ENCODE measurements around the gene TAMM41. TPM values are rescaled to one million over a fixed set of nuclear protein-coding genes. Genes with fewer than 3 reads are reported as not detected.

TAMM41 gene
- total and polyA plus RNA-seq, 5 donors from 2014 or later: 24.4 to 32.0 (median 25.7) TPM

DNA sequence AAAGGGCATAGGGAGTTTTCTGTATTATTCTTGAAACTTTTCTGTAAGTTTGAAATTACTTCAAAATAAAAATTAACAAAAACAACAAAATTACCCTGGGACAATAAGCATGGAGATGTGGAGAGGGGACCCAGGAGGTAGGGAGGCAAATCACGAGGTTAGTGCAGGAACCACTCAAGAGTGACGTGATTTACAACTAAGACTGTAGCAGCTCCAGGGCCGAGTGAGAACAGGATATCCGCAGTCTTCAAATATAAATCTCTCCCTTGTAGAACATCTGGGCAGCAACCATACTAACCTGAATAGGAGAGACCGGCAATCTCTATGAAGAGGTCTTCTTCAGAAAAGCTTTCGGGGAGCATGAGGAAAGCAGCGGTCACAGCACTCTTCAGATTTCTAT is 17.3 kb downstream of the TAMM41 start:
- Mint-ChIP-seq H3K9me3 (no peaks in the 10 kb centered on the region), H3K4me3 (peak overlapping the region in 1 of 4 donors; percentile 10), H3K36me3 (peaks cover 56% of the 10 kb centered on the region), H3K27ac (peak overlapping the region in 1 of 3 donors; percentile 44), H3K4me1 (peaks cover 0 to 2% (median 0%) of the 10 kb centered on the region in 4 donors), H3K27me3 (no peaks in the 10 kb centered on the region)
- no peak overlapping the region for H3K4me3 ChIP-seq (ENCODE audit: low read depth, low read length)
- no peaks in the 10 kb centered on the region for H3K27me3 ChIP-seq (ENCODE audit: control insufficient read depth, insufficient read depth, low read length)
- H3K9me3 ChIP-seq (ENCODE audit: control insufficient read depth in 2 of 2, low read length in 2 of 2): no peaks in the 10 kb centered on the region
- ATAC-seq (ENCODE audit: low read depth in 2 of 2): no peak
- no peak overlapping the region for H3K27ac ChIP-seq (ENCODE audit: insufficient read depth, low read length, poor library complexity, severe bottlenecking)
- DNase-seq: no peak
- H3K36me3 ChIP-seq (ENCODE audit: control insufficient read depth, insufficient read depth, low read length): peaks cover 93% of the 10 kb centered on the region
- H3K4me1 ChIP-seq (ENCODE audit: control insufficient read depth, insufficient read depth, low read length, poor library complexity, severe bottlenecking): no peaks in the 10 kb centered on the region

- H3K4me3 ChIP-seq (ENCODE audit: low read depth, low read length): no peak overlapping the region
- Mint-ChIP-seq H3K4me3 (no peak overlapping the region), H3K27me3 (no peaks in the 10 kb centered on the region), H3K4me1 (peaks cover 0 to 7% (median 0%) of the 10 kb centered on the region in 4 donors), H3K9me3 (no peaks in the 10 kb centered on the region), H3K36me3 (peaks cover 50% of the 10 kb centered on the region), H3K27ac (no peak overlapping the region)
- H3K27ac ChIP-seq (ENCODE audit: insufficient read depth, low read length, poor library complexity, severe bottlenecking): no peak overlapping the region
- peak in 1 of 3 donors; percentile 14 for DNase-seq
- H3K9me3 ChIP-seq (ENCODE audit: control insufficient read depth in 2 of 2, low read length in 2 of 2): no peaks in the 10 kb centered on the region
- peaks cover 79% of the 10 kb centered on the region for H3K36me3 ChIP-seq (ENCODE audit: control insufficient read depth, insufficient read depth, low read length)
- no peak for ATAC-seq (ENCODE audit: low read depth in 2 of 2)
- no peaks in the 10 kb centered on the region for H3K27me3 ChIP-seq (ENCODE audit: control insufficient read depth, insufficient read depth, low read length)
- no peaks in the 10 kb centered on the region for H3K4me1 ChIP-seq (ENCODE audit: control insufficient read depth, insufficient read depth, low read length, poor library complexity, severe bottlenecking)
These were observed 19.9 kb downstream of the TAMM41 start for GRCh38 chr3:11826628-11827265.

DNA sequence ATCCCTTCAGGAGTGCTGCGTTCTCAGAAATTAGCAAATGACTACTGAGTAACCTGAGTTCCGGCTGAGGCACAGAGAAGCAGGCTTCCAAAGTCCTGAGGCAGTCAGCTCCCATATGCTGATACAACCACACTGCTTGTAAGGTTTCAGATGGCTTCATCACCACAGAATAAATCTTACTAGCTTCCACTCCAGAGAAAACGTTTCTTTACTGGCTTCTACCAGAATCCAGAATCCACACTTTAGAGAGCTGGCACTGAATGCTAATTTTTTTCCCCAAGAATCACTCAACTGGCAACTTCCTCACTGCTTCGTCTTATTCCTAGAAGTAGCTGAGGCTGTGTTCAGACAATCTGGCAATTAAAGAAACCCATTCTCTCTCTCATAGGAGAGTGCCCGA is 21.4 kb downstream of the TAMM41 start:
- Histone ChIP-seq H3K27ac (ENCODE audit: insufficient read depth, low read length, poor library complexity, severe bottlenecking) (no peak overlapping the region), H3K9me3 (ENCODE audit: control insufficient read depth in 2 of 2, low read length in 2 of 2) (no peaks in the 10 kb centered on the region), H3K27me3 (ENCODE audit: control insufficient read depth, insufficient read depth, low read length) (no peaks in the 10 kb centered on the region), H3K36me3 (ENCODE audit: control insufficient read depth, insufficient read depth, low read length) (peaks cover 76% of the 10 kb centered on the region), H3K4me3 (ENCODE audit: low read depth, low read length) (no peak overlapping the region), H3K4me1 (ENCODE audit: control insufficient read depth, insufficient read depth, low read length, poor library complexity, severe bottlenecking) (no peaks in the 10 kb centered on the region)
- no peaks in the 10 kb centered on the region for H3K27me3 Mint-ChIP-seq
- ATAC-seq (ENCODE audit: low read depth in 2 of 2) (no peak), DNase-seq (no peak)
- H3K9me3 Mint-ChIP-seq: no peaks in the 10 kb centered on the region
- H3K27ac Mint-ChIP-seq: no peak overlapping the region
- H3K36me3 Mint-ChIP-seq: peaks cover 53% of the 10 kb centered on the region
- peaks cover 7 to 12% (median 9%) of the 10 kb centered on the region in 4 donors for H3K4me1 Mint-ChIP-seq
- no peak overlapping the region for H3K4me3 Mint-ChIP-seq

DNA sequence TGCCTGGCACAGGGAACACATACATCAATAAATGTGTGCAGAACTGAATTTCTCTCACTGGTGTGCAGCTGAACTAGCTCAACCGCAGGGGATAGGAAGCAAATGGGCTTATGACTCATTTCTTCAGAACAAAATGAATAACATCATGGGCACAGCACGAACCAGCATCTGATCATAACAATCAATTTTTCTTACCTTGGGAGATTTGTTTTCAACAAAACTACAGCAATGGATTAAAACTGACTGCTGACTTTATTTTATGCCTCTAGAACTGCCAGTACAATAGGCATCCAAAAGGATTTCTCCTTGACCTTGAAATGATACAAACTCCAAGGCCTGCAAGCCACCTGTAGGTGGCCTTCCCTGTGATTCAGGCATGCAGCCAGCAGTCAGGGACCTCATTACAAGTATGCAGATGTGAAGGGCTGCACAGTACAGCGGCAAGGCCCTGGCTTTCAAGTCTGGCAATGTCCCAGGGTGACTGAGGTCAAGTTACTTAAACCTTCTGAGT is 26.1 kb downstream of the TAMM41 start:
- H3K27me3 Mint-ChIP-seq: no peaks in the 10 kb centered on the region
- H3K27ac Mint-ChIP-seq: peak overlapping the region; percentile 6 to 76 (median 21)
- DNase-seq (peak in 1 of 3 donors; percentile 58), ATAC-seq (ENCODE audit: low read depth in 2 of 2) (peak; percentile 50 to 53)
- peaks cover 7 to 18% (median 12%) of the 10 kb centered on the region in 4 donors for H3K4me1 Mint-ChIP-seq
- H3K9me3 ChIP-seq (ENCODE audit: control insufficient read depth in 2 of 2, low read length in 2 of 2): no peaks in the 10 kb centered on the region
- H3K36me3 ChIP-seq (ENCODE audit: control insufficient read depth, insufficient read depth, low read length): peaks cover 66% of the 10 kb centered on the region
- no peaks in the 10 kb centered on the region for H3K4me1 ChIP-seq (ENCODE audit: control insufficient read depth, insufficient read depth, low read length, poor library complexity, severe bottlenecking)
- no peaks in the 10 kb centered on the region for H3K9me3 Mint-ChIP-seq
- no peaks in the 10 kb centered on the region for H3K27me3 ChIP-seq (ENCODE audit: control insufficient read depth, insufficient read depth, low read length)
- H3K27ac ChIP-seq (ENCODE audit: insufficient read depth, low read length, poor library complexity, severe bottlenecking): no peak overlapping the region
- H3K4me3 Mint-ChIP-seq: no peak overlapping the region
- no peak overlapping the region for H3K4me3 ChIP-seq (ENCODE audit: low read depth, low read length)
- peaks cover 50% of the 10 kb centered on the region for H3K36me3 Mint-ChIP-seq

DNA sequence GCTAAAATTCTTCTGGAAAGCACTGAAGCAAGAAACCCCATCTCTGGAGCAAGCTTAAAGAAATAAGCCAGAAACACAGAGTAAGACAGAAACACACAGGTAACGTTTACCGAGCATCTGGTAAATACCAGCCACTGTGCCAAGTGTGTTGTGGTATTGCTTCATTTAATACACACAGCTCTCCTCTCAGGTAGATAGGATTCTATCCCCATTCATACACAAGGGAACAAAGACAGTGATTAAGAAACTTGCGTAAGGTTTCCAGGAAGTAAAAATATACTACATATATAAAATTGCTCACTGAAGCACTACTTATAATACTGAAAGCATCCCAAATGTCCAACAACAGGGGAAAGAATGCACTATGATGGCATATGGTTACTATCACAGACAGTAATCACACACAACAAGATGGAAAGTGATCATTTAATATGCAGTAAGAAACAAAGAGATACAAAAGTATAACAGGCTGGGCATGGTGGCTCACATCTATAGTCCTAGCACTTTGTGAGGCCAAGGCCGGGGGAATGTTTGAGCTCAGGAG is 27.5 kb downstream of the TAMM41 start:
- Mint-ChIP-seq H3K27me3 (no peaks in the 10 kb centered on the region), H3K4me3 (no peak overlapping the region), H3K36me3 (peaks cover 53% of the 10 kb centered on the region), H3K27ac (peak overlapping the region in 1 of 3 donors; percentile 21), H3K9me3 (no peaks in the 10 kb centered on the region), H3K4me1 (peaks cover 7 to 18% (median 16%) of the 10 kb centered on the region in 4 donors)
- ATAC-seq (ENCODE audit: low read depth in 2 of 2): no peak
- no peak for DNase-seq
- no peak overlapping the region for H3K4me3 ChIP-seq (ENCODE audit: low read depth, low read length)
- no peak overlapping the region for H3K27ac ChIP-seq (ENCODE audit: insufficient read depth, low read length, poor library complexity, severe bottlenecking)
- H3K27me3 ChIP-seq (ENCODE audit: control insufficient read depth, insufficient read depth, low read length): no peaks in the 10 kb centered on the region
- H3K9me3 ChIP-seq (ENCODE audit: control insufficient read depth in 2 of 2, low read length in 2 of 2): no peaks in the 10 kb centered on the region
- H3K4me1 ChIP-seq (ENCODE audit: control insufficient read depth, insufficient read depth, low read length, poor library complexity, severe bottlenecking): no peaks in the 10 kb centered on the region
- H3K36me3 ChIP-seq (ENCODE audit: control insufficient read depth, insufficient read depth, low read length): peaks cover 67% of the 10 kb centered on the region

GRCh38 chr3:11818033-11818432 is 28.7 kb downstream of the TAMM41 start:
- Mint-ChIP-seq H3K27me3 (no peaks in the 10 kb centered on the region), H3K27ac (peak overlapping the region in 1 of 3 donors; percentile 26), H3K36me3 (peaks cover 56% of the 10 kb centered on the region), H3K4me3 (no peak overlapping the region), H3K9me3 (no peaks in the 10 kb centered on the region), H3K4me1 (peaks cover 7 to 21% (median 16%) of the 10 kb centered on the region in 4 donors)
- no peak overlapping the region for H3K4me3 ChIP-seq (ENCODE audit: low read depth, low read length)
- no peak for ATAC-seq (ENCODE audit: low read depth in 2 of 2)
- H3K4me1 ChIP-seq (ENCODE audit: control insufficient read depth, insufficient read depth, low read length, poor library complexity, severe bottlenecking): no peaks in the 10 kb centered on the region
- H3K9me3 ChIP-seq (ENCODE audit: control insufficient read depth in 2 of 2, low read length in 2 of 2): no peaks in the 10 kb centered on the region
- DNase-seq: no peak
- H3K36me3 ChIP-seq (ENCODE audit: control insufficient read depth, insufficient read depth, low read length): peaks cover 67% of the 10 kb centered on the region
- no peaks in the 10 kb centered on the region for H3K27me3 ChIP-seq (ENCODE audit: control insufficient read depth, insufficient read depth, low read length)
- no peak overlapping the region for H3K27ac ChIP-seq (ENCODE audit: insufficient read depth, low read length, poor library complexity, severe bottlenecking)

GRCh38 chr3:11815111-11815510 is 31.6 kb downstream of the TAMM41 start:
- Mint-ChIP-seq H3K9me3 (no peaks in the 10 kb centered on the region), H3K27me3 (no peaks in the 10 kb centered on the region), H3K4me3 (no peak overlapping the region), H3K36me3 (peaks cover 55% of the 10 kb centered on the region), H3K4me1 (peaks cover 0 to 14% (median 6%) of the 10 kb centered on the region in 4 donors), H3K27ac (peak overlapping the region in 1 of 3 donors; percentile 8)
- no peaks in the 10 kb centered on the region for H3K27me3 ChIP-seq (ENCODE audit: control insufficient read depth, insufficient read depth, low read length)
- no peak overlapping the region for H3K27ac ChIP-seq (ENCODE audit: insufficient read depth, low read length, poor library complexity, severe bottlenecking)
- DNase-seq: no peak
- no peak overlapping the region for H3K4me3 ChIP-seq (ENCODE audit: low read depth, low read length)
- H3K36me3 ChIP-seq (ENCODE audit: control insufficient read depth, insufficient read depth, low read length): peaks cover 63% of the 10 kb centered on the region
- no peak for ATAC-seq (ENCODE audit: low read depth in 2 of 2)
- no peaks in the 10 kb centered on the region for H3K4me1 ChIP-seq (ENCODE audit: control insufficient read depth, insufficient read depth, low read length, poor library complexity, severe bottlenecking)
- H3K9me3 ChIP-seq (ENCODE audit: control insufficient read depth in 2 of 2, low read length in 2 of 2): no peaks in the 10 kb centered on the region

- H3K36me3 Mint-ChIP-seq: peaks cover 55% of the 10 kb centered on the region
- Histone ChIP-seq H3K27me3 (ENCODE audit: control insufficient read depth, insufficient read depth, low read length) (no peaks in the 10 kb centered on the region), H3K27ac (ENCODE audit: insufficient read depth, low read length, poor library complexity, severe bottlenecking) (no peak overlapping the region), H3K4me3 (ENCODE audit: low read depth, low read length) (no peak overlapping the region), H3K9me3 (ENCODE audit: control insufficient read depth in 2 of 2, low read length in 2 of 2) (no peaks in the 10 kb centered on the region), H3K4me1 (ENCODE audit: control insufficient read depth, insufficient read depth, low read length, poor library complexity, severe bottlenecking) (no peaks in the 10 kb centered on the region), H3K36me3 (ENCODE audit: control insufficient read depth, insufficient read depth, low read length) (peaks cover 65% of the 10 kb centered on the region)
- ATAC-seq (ENCODE audit: low read depth in 2 of 2) (no peak), DNase-seq (no peak)
- H3K27ac Mint-ChIP-seq: peak overlapping the region in 1 of 3 donors; percentile 8
- H3K9me3 Mint-ChIP-seq: no peaks in the 10 kb centered on the region
- no peaks in the 10 kb centered on the region for H3K27me3 Mint-ChIP-seq
- peaks cover 0 to 14% (median 5%) of the 10 kb centered on the region in 4 donors for H3K4me1 Mint-ChIP-seq
- no peak overlapping the region for H3K4me3 Mint-ChIP-seq
These were observed 32.0 kb downstream of the TAMM41 start for GRCh38 chr3:11814663-11815062.

Data from CD4-positive, CD25-positive, alpha-beta regulatory T cell (primary cell).